GM19193 (cell line): ENCODE measurements around the gene TERC.

ENCODE experiments used
- POLR2A ChIP-seq: IDR thresholded peaks from 4 replicates; pipeline ENCODE4 v1.6.1; 2011; ENCODE audit not compliant: insufficient read depth, insufficient read length; ENCODE audit errors: extremely low read depth

The TERC gene

DNA sequence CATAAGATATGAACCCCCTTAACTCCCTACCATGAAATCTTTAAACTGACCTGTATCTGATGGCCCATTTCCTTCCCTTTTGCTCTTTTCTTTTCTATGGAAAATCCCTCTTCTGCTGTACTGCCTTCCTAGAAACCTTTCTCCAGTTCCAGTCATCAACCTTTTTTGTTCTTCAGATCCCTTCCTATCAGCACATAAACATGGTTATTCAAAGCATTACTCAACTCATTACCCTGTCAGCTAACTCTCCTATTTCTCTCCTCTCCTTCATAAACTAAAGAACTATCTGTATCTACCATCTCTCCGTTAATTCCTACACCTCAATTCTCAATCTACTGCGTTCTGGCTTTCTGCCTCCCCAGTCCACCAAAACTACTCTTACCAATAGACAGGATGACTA, 13.0 kb downstream of the TERC start:
- TF ChIP-seq POLR2A, result no peak

GRCh38 chr3:169750665-169751064, 14.2 kb downstream of the TERC start:
- TF ChIP-seq POLR2A, result no peak

GRCh38 chr3:169748670-169749069, 16.2 kb downstream of the TERC start:
- TF ChIP-seq POLR2A, result no peak

DNA sequence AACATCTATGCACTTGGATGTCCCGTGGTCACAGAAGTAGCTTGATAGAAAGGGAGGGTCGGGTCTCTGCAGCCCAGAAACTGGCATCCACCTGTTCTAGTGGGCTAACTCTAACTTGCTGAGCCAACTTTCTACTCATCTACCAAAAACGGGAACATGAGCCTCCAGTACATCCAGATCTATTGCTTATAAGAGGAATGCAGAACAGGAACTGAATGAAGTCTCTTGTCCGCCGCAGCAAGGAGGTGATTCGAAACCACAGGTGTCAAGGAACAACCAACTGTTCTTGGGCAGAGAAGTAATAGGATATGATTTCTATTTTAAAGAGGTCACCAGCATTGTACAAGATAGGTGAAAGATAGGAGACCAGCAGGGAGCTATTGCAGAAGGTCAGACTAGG, 17.9 kb downstream of the TERC start:
- no peak for TF ChIP-seq POLR2A

DNA sequence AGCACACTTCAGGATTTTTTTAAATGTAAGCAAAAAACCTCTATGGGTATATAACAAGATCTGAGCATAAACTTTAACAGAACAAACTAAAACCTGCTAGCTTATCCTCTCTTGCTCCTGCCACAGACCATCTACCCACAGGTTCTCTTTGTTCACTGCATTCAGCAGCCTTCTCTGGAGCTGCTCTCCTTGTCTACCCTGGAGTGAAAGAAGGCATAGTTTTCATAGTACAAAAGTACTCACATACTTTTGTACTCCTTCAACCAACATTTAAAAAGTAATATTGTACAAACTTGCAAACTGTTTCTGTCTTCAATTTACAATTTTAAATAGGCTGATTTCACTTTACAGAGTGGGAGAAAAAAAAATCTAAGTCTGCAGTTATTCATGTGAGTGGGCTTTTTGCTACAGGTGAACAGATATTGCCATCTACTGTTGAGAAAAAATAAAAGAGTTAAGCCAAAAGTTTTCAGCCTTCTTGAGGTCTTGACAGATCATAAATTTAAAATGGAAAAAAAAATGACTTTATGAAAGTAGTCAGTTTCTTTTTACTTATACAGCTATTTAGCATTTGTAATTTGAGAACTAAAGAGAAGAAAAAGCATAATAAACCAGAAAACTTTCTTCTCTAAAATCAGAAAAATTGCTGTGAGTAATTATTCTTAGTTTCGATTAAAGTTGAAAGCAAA, 20.4 kb downstream of the TERC start:
- TF ChIP-seq POLR2A, result no peak

DNA sequence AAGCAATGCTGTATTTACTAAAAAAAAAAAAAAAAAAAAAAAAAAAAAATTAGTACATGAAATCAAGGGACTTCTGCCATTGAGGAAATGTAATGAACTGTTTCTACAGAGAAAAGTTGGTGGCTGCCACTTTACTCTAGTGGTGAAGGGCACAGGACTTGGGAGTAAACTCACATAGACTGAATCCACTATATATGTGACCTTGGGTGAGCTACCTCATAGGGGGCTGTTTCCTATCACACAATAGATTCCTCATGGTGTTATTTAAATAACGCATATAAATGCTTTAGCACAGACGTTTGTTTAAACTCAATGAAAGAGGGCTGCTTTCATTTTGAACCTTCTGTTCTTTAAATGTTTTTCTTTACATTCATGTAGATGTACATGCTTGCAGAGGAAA, 25.8 kb downstream of the TERC start:
- TF ChIP-seq POLR2A, result no peak

- TF ChIP-seq POLR2A, result no peak
Observed at GRCh38 chr3:169722724-169723123, 42.1 kb downstream of the TERC start.
